Right forelimb (tissue), 1 donor: ENCODE data around the gene AKR1C1.
"Not testable (repeated sequence)": the region's sequence is repeated elsewhere in the genome, so short reads cannot be mapped to it uniquely, and the experiment has no call there.

Source experiments
- DNase-seq: peaks from one replicate; pipeline ENCODE4 v3.0.0-alpha.2; 2018

AKR1C1 gene

DNA sequence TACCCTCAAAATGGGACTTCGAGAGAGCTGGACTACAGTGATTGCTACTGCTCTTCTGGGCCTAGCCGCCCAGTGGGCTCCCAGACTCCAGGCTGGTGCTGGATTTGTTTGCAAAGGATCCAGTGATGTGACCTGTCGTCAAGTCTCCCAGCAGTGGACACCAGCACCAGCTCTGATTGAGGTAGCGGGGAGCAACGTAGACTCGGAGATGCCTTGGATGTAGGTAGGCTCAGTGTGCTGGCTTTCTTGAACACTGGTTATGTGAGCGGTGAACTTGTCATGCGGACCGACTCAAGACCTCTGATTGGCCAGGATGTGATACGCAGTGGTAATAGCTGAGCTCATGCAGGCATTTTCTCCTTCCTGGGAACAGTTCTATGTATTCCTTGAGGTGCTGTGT is 21.0 kb downstream of the AKR1C1 start:
- no peak for DNase-seq

DNA sequence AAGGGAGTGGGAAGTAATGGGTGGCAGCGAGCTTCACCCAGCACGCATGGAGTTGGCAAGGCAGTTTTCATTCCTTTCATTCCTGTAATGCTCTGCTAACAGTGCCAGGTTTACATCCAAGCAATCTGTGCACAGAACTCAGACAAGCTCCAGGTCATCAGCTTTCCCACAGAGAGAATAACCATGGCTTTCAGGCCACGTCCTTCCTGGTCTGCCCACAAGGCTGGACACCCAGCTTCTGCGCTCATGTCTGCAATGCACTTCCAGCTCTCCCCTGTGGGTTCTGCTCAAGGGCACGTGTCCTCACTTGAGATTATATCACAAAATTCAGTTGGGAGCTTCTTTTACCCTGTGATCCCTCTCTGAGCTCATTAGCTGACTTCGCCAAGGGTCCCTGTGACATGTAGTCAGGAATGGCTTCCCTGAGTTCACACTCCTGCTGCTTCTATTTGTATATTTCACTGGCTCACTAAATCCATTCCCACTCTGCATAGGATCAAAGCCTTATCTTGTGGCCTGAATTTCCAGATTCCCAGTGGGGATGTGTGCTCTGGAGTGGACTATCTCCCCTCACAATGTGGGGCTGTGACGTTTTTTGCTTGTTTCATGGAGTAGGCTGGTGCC is 21.9 kb downstream of the AKR1C1 start:
- no peak for DNase-seq

DNA sequence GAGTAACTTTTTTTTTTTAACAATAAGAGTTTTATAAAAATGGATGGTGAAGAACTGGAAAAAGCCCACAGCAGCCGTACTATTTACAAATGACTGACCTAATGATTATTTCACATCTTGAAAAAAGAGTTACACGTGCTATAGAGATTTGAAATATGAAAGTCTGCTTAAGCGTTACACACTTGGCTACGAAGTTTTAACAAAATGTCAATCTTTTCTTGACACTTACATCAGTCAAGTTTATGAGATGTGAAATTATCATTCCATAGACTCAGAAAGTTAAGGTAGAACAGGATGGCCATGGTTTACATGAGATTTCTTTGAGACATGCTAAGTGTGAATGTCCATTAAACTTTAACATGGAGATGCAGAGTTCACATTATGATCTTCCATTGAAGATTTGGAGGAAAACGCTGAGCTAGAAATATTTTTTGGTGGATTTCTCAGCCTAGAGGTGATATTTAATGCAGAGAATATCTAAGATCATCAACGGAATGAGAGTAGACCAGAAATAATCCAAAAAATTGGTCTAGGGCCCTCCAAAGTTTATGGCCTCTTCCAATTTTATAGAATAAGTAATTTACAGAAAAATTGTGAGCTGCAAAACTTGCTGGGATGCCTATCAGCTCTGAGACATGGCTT is 24.9 kb downstream of the AKR1C1 start:
- not testable (repeated sequence) for DNase-seq

DNA sequence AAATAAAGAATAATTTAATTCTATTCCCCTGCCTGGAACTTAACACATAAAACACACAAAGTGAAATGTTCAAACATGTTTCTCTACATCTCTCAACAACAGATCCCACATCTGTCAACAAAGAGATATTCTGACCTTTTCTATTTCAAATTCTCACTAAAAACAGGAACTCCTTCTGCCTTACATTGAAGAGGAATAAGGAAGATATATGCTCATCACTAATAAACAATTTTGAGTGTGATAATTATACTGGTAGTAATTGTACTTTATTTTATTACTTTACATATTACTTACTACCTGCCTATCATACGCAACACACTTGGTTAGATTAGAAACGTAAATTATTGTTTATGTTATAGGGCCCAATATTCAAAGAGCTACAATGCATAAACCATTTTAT is 27.0 kb downstream of the AKR1C1 start:
- DNase-seq, result no peak

DNA sequence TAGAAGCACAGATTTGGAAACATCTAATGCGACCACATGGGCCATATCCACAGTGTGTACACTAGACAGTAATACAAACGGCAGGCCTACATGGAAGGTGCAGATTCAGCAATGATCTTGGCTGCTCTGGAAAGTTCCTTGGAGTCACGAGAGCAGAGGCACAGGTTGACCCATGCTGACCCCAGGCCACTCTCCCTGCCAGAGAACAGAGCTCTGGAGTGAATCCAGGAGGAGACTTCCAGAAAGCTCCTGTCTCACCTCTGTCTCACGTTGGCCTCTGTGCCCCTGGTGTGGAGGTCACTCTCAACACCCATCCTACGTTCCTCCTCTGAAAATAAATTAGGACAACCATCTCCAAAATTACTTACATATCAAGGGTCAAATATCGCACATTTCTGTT is 28.2 kb downstream of the AKR1C1 start:
- DNase-seq, result not testable (repeated sequence)

DNA sequence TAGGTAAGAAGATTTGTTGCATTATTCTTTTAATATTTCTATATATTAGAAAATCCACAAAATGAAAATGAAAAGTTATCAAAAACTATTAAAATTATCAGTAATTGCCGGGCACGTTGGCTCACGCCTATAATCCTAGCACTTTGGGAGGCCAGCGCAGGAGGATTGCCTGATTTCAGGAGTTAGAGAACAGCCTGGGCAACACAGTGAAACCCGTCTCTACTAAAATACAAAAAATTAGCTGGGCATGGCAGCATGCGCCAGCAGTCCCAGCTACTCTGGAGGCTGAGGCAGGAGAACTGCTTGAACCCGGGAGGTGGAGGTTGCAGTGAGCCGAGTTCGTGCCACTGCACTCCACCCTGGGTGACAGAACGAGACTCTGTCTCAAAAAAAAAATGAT is 29.3 kb downstream of the AKR1C1 start:
- not testable (repeated sequence) for DNase-seq

DNA sequence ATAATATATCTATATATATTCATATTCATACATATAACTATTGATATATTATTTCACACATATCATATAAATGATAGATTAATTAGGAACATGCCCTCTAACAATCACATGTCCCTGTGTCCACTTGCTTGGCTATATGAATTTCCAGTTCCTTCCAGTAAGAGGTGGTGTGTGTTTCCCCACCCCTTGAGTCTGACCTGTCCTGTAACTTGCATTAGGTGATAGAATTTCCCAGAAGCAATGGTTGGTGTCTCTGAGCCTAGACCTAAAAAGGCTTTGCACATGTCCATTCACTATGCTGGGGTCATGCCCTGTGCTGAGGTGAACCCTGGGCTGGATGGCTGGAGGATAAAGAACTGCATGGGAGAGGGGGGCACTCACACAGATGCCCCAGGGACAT is 31.0 kb downstream of the AKR1C1 start:
- not testable (repeated sequence) for DNase-seq

DNA sequence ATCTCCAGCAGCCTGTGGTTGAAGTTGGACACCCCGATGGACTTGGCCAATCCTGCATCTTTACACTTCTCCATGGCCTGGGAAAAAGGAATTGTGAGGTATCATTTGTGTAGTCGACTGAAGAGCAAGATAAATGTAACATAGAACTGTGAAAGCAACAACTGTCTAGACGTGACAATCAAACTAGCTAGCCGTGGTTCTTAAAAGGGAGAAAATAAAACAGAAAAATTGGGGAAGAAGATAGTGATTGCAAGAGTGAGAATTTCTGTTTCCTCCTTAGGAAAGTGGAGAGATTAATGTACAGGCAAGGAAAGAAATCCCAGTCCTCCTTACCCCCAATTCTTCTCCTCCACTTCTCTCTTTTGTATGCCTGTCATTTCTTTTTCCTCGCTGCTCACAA is 35.5 kb downstream of the AKR1C1 start:
- DNase-seq, result no peak

DNA sequence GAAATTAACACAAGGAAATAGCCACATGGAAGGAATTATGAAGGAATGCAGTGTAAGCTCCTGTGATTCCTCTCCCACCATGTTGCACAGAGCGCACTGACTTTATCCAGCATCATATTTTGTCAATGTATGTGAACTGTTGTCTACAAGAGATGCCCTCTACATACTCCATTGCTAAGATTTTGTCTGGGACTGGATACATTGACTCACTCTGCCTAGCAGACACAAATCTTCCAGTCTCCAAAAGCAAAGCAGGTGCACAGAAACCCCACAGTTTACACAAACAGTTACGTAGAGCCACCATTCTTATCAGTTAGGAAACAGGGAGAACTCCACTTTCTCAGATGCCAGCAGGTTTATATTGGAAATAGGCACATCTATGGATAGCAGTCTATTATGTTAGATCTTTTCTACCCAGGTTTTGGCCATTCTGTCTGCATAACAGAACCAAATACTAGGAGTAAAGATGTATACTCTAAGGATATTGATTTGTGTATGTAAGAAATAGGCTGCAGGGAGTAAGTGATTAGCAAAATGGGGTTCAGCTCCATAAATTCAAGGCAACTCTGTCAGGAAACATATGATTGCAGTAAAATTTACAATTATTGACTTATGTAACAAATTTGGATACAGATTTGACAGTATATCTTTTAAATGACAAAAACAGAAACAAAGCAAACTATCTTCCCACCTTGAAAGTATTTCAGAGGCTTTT is 39.0 kb downstream of the AKR1C1 start:
- DNase-seq, result no peak

DNA sequence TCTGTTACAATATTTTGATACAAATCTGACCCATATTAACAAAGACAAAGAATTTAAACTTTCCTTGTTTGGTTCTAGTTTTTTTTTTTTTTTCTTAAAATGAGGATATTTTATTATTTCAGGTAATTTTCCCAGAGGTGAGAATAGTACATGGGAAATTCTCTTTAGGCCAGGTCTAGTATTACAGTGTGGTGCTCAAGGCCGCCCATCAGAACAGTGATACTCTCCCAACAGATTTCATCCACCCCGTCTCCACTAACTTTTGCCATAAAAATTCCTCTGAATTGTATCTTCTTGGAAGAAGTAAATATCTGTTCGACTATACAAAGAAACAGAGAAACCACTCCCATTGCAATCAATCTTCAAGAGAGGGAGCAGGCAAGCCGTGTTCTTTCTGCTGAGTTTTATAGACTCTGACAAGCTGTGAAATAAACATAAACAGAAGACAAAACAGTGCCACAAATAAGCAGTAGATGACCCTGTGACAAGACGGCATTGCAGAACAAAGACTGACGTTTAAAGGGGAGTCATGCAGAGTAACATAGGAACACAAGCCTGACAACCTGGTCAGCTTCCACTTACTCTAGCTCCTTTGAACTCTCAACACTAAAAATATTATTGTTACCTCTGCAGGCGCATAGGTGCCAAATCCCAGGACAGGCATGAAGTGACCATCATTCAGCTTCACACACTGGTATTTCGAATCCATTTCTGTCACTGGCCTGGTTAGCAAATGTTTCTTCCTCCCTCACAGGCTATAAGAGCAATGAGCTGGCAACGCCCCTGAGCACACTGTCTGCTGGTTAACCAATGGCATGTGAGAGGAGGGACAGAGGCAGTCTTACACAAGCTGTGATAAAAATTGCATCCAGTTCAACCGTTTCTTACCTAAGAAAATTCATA is 40.2 kb downstream of the AKR1C1 start, which contains the start of gene AKR1C2:
TSS of gene AKR1C2 (minus strand) at position 731 of the 903 bp plus-strand sequence. CDS start at position 709, 22 bp downstream.
- not testable (repeated sequence) for DNase-seq

DNA sequence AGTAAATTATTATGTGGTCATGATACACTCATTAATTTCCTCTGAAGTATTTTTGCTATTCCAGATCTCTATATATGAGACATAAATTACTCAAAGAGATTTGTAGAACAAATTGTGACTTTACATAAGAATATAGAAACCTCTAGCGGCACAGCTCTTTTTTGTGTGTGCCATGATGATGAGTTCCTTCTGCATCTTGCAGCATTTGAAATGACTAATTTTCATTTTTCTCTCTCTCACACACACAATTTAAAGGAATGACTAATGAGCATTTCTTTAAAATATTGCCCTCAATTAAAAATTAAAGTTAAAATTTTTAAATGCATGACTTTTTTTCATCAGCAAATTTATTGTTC is 40.8 kb downstream of the AKR1C1 start:
- DNase-seq, result not testable (repeated sequence)

DNA sequence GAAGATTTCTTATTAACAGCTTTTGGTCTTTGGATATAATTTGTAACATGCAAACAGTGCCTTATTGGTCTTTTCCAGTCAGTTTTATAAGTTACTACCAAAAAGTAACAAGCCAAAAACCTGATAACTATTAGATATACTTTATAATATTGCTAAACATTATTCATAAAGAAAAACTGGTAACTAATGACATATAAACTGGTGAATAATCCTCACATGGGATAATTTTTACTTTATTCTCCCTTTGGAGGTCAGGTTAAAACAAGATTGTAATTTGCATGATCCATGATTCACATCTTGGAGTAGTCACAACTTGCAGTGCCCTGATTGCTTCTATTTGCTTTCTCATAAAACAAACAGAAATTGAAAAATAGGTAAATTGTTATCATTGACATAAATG is 41.3 kb downstream of the AKR1C1 start:
- not testable (repeated sequence) for DNase-seq

DNA sequence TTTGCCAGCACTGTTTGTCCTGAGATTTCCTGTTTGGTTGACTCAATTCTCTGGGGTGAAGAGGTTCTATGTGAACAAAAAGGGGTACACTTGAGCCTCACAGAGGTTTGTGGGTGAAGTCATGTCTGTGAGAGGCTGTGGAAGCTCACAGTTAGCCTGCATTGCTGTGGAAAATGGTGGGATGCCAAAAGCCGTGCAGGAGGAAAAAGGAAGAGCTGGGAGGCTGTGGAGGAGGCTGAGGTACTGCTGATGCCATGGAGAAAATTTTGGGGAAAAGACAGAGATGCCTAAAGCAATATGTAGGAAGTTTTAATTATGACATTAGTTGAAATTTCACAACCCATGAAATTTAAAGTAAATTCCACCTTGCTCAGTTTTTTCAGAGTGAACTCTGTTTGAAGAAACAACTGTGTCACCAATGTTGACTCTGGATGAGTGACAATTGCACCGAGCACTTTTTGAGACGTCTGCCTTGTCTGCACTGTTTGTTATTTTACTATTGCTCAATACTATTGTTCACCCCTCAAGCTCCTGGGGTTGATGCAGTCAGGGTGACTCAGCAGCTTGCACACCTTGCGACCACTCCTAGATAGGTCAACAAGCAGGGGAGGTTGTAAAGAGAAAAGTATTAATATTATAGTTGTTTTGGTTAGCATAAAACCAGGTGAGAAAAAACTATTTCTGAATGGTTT is 45.8 kb downstream of the AKR1C1 start:
- not testable (repeated sequence) for DNase-seq

DNA sequence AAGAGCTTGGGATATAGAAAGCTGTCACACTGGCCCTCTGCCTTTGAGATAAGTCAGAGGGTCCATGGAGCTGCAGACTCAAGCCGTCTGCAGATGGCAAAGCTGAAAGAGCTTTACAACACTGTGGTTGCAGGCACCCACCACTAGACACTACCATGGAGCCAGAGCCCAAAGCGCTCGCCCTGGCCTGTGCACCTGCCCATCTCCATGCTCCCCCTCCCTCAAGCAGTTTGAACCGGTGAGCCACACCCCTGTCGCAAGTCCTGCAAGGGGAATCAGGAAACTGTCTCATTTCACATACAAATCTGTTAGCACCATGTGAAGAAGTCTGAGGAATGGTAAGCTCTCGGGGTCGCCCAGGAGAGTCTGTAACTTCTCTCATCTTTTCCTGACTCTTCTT is 46.8 kb downstream of the AKR1C1 start:
- DNase-seq, result not testable (repeated sequence)

DNA sequence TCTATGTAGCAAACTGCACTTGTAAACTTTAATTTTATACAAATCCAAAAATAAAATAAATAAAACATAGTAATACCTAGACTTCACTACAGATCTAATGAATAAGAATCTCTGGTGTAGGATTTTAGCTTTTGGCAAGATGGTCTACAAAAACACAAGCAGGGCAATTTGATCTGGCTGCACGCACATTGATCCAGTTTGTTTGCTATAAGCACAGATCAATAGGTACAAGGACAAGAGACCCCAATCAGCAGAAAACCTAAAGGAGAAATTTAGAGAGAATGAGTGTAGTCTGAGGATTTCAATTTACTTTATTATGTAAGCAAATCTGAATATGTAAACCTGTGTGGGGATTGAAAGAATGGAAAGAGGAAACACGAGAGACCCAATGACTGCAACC is 48.2 kb downstream of the AKR1C1 start:
- DNase-seq, result not testable (repeated sequence)

DNA sequence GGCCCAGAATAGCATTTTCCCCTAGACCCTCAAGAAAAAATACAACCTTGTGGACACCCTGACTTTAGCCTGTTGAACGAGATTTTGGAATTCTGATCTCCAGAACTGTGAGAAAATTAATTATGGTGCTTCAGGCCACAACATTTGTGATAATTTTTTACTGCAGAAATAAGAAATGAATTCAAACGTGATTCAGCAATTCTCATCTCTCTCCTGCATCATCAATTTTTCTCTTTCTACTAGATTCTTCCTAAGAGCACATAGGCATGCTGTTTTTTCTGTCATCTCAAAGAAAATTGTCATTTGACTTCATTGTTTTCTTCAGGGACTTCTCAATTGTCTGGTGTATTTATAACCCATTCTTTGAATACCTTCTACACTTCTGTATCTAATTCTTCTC is 49.4 kb downstream of the AKR1C1 start:
- no peak for DNase-seq

DNA sequence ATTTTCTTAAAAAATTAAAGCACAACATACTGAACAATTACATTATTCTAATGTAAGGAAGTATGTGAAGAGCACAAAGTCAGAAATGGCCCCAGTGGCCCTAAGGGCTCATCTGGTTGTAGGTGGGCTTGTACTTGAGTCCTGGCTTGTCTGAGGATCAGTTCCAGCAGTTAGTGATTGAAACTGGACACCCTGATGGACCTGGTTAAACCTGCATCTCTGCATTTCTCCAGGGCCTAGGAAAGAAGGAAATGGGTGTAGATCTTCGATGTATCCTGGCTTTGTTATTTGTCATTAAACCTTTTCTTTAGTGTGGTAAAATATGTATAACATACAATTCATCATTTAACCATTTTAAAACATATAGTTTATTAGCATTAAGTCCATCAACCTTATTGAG is 50.2 kb downstream of the AKR1C1 start:
- DNase-seq, result no peak

DNA sequence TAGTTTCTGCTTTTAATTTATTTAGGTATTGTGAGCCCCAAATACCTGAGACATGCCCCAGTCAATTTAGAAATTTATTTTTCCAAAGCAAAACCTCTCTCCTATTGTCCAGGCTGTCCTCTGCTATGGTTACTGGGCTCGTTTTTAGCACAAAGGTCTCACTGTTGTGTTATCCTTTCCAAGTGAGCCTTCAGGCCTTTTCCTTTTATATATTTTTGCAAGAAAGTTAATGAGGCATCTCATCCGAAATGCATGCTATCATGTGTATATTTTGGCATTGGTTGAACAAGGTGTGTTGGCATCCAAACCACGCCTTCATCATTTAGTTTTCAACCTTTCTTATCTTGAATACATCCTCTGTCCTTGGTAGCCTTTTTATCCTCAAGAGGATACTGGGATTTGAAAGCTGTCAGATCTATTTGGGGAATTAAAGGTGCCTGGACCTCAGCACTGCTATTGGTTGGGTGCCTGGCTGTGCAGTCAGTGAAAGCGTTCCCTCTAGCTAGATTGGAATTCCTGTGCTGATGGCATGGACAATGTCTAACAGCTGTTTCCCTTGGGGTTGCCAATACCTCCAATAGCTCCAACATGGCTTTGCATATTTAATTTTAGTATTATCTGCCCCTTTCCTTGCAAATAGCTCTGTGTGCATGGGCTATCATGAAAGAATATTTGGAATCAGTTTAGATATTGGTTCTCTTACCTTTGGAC is 51.1 kb downstream of the AKR1C1 start:
- not testable (repeated sequence) for DNase-seq

DNA sequence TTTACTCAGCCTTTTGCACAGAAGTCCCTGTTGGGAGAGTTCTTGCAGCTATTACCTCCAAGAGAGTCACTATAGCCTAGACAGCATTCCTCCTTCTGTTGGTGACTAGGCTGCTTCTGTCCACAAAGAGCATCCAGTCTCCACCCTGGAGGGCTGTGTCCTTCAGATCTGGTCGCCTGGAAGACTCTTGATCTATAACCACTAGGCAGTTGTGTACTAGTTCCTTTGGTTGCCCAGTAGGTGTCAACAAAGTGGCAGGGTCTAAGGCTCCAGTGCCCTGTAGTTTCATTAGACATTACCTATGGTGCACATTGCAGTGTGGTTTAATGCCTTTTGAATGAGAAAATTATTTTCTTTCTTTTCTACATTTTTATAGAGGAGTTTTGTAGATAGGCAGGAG is 51.7 kb downstream of the AKR1C1 start:
- DNase-seq, result no peak

DNA sequence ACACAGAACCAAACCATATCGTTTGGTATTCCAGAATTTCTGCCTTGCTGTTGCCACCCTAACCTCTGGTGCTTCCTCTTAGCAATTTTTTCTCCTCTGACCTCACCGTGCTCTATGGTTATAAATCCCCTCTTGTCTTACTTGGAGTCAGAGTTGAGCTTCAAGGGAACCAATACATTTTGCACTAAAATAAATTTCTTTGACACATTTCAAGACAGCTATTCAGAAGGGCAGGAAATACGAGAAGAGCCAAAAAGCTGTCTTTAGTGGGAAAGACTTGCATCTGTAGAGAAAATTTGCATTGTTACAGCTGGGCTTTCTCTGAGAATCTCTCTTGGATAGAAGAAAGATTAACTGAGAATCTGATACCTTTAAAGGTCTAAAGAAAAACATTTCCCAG is 54.9 kb downstream of the AKR1C1 start:
- DNase-seq, result no peak

DNA sequence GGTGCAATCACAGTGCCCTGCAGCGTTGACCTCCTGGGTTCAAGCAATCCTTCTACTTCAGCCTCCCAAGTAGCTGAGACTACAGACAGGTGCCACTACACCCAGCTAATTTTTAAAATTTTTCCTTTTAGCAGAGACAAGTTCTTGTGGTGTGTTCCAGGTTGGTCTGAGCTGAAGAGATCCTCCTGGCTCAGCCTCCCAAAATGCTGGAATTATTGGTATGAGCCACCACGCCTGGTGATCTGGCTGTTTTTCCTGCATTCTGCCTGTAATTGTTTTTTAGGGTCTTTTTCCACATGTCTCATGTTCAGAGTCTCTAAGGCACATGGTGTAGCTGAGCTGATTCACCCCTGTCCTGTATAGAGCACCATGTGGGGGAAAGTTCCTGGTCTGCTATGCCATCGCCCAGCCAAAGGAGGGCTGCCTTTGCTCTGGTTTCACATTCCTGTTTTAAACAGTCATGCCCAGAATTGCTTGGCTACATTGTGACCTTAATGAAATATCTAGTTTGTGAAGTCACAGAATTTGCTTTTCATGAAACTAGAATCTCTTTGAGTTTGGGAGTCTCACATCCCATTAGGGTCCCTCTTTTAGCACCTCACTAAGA is 55.6 kb downstream of the AKR1C1 start:
- not testable (repeated sequence) for DNase-seq
